GM12878 (cell line): ENCODE data around the gene CCND2. TPM values are rescaled to one million over a fixed set of nuclear protein-coding genes. Genes with fewer than 3 reads are reported as not detected.
A peak's percentile ranks its signal among the peaks of the same experiment; 100 is the strongest.

ENCODE experiments used
- CBX3 ChIP-seq: fragments of 200-600 bp; sonication (generic); IDR thresholded peaks from 2 replicates; pipeline ENCODE4 v1.6.1; 2016; ENCODE audit warnings: low read depth, borderline replicate concordance
- EGR1 ChIP-seq, 2 experiments: IDR thresholded peaks; 1 replicate in 1 of 2; 2 replicates in 1 of 2; pipeline ENCODE4 v1.6.1; 2011 to 2012; ENCODE audit warnings: low read depth in 2 of 2, low read length in 2 of 2, borderline replicate concordance in 1 of 2, mild to moderate bottlenecking in 1 of 2, moderate library complexity in 1 of 2
- JUND ChIP-seq: IDR thresholded peaks from 2 replicates; pipeline ENCODE4 v1.6.1; 2012; ENCODE audit warnings: low read depth, mild to moderate bottlenecking, low read length, improper control_type of control experiment, moderate library complexity
- KLF5 ChIP-seq: fragments of 450-650 bp; IDR thresholded peaks from 2 replicates; pipeline ENCODE4 v1.6.1; 2014; ENCODE audit warnings: mild to moderate bottlenecking; ENCODE audit not compliant: partially characterized antibody
- LARP7 ChIP-seq: fragments of 450-650 bp; IDR thresholded peaks from 2 replicates; pipeline ENCODE4 v1.6.1; 2017; ENCODE audit warnings: mild to moderate bottlenecking
- MXI1 ChIP-seq: fragments of 150-350 bp; IDR thresholded peaks from 2 replicates; pipeline ENCODE4 v1.6.1; 2011; ENCODE audit warnings: low read depth, mild to moderate bottlenecking, inconsistent platforms, low read length, improper control_type of control experiment
- MYC ChIP-seq: IDR thresholded peaks from 2 replicates; pipeline ENCODE4 v1.6.1; 2011; ENCODE audit warnings: mild to moderate bottlenecking, low read length, moderate library complexity, inconsistent platforms; ENCODE audit not compliant: insufficient read depth, insufficient replicate concordance, insufficient read length, severe bottlenecking
- PAX5 ChIP-seq: IDR thresholded peaks from 2 replicates; pipeline ENCODE4 v1.6.1; 2011; ENCODE audit warnings: low read depth, low read length, borderline replicate concordance
- PAX8 ChIP-seq: fragments of 450-650 bp; IDR thresholded peaks from 2 replicates; pipeline ENCODE4 v1.6.1; 2017; ENCODE audit warnings: mild to moderate bottlenecking, moderate library complexity
- RAD51 ChIP-seq: fragments of 450-650 bp; IDR thresholded peaks from 2 replicates; pipeline ENCODE4 v1.6.1; 2016; ENCODE audit warnings: moderate library complexity, mild to moderate bottlenecking, inconsistent platforms
- SIX5 ChIP-seq: IDR thresholded peaks from 2 replicates; pipeline ENCODE4 v1.6.1; 2011; ENCODE audit warnings: mild to moderate bottlenecking, low read depth, low read length, moderate library complexity; ENCODE audit not compliant: severe bottlenecking
- SP1 ChIP-seq: IDR thresholded peaks from one replicate; pipeline ENCODE4 v1.6.1; 2011; ENCODE audit warnings: low read depth, low read length
- TCF7 ChIP-seq: IDR thresholded peaks from 2 replicates; pipeline ENCODE4 v1.6.1; 2014; ENCODE audit warnings: antibody characterized with exemption, borderline replicate concordance
- ZNF384 ChIP-seq: IDR thresholded peaks from 2 replicates; pipeline ENCODE4 v1.6.1; 2012; ENCODE audit warnings: low read depth, mild to moderate bottlenecking, low read length, improper control_type of control experiment, borderline replicate concordance
- polyA plus RNA-seq, 11 experiments: library from polyadenylated mRNA; depleted of rRNA in 4 of 11; unstranded in 6 of 11; stranded (reverse) in 5 of 11; fragments of >200 nt; fragmentation: Nextera tagmentation in 4 of 11; fragmentation: Illumina TruSeq in 1 of 11; extraction: Ambion mirVana in 4 of 11; extraction: Trizol in 1 of 11; gene quantifications; 1 replicate in 1 of 11; 2 replicates in 10 of 11; pipeline versions ENCODE4 v1.2.1 to v1.2.3, GENCODE V29; 2011 to 2016; ENCODE audit warnings: inconsistent platforms in 2 of 11, missing spikeins in 2 of 11, low read depth in 1 of 11
- total RNA-seq, 4 experiments: library from RNA; depleted of rRNA in 3 of 4; stranded (reverse); fragments of >200 nt in 3 of 4; fragmentation: Illumina TruSeq in 1 of 4; extraction: Trizol in 1 of 4; gene quantifications; 2 replicates each; pipeline versions ENCODE4 v1.2.1 to v1.2.3, GENCODE V29; 2013 to 2021
- TF ChIP-seq, protein P1 (sequence below): IDR thresholded peaks from 2 replicates; pipeline ENCODE4 v1.6.1; 2012; ENCODE audit warnings: low read length, inconsistent platforms
- TF ChIP-seq, protein P2 (sequence below): fragments of 450-650 bp; IDR thresholded peaks from 2 replicates; pipeline ENCODE4 v1.6.1; 2016; ENCODE audit warnings: mild to moderate bottlenecking, moderate library complexity, borderline replicate concordance
- TF ChIP-seq, protein P3 (sequence below): fragments of 450-650 bp; IDR thresholded peaks from 2 replicates; pipeline ENCODE4 v1.6.1; 2014; ENCODE audit warnings: mild to moderate bottlenecking
- TF ChIP-seq, protein P4 (sequence below): fragments of 450-650 bp; conservative IDR thresholded peaks from 2 replicates; pipeline ENCODE4 v1.6.1; 2017; ENCODE audit warnings: mild to moderate bottlenecking, moderate library complexity
- TF ChIP-seq, protein P5 (sequence below): fragments of 450-650 bp; IDR thresholded peaks from 2 replicates; pipeline ENCODE4 v1.6.1; 2017; ENCODE audit warnings: low read depth, mild to moderate bottlenecking, moderate library complexity

Gene CCND2
- total and polyA plus RNA-seq, 10 of the 15 experiments (the other 5 are each of a cell fraction or from before 2014, with no cell fraction given): 30.1 to 263 (median 152) TPM

DNA sequence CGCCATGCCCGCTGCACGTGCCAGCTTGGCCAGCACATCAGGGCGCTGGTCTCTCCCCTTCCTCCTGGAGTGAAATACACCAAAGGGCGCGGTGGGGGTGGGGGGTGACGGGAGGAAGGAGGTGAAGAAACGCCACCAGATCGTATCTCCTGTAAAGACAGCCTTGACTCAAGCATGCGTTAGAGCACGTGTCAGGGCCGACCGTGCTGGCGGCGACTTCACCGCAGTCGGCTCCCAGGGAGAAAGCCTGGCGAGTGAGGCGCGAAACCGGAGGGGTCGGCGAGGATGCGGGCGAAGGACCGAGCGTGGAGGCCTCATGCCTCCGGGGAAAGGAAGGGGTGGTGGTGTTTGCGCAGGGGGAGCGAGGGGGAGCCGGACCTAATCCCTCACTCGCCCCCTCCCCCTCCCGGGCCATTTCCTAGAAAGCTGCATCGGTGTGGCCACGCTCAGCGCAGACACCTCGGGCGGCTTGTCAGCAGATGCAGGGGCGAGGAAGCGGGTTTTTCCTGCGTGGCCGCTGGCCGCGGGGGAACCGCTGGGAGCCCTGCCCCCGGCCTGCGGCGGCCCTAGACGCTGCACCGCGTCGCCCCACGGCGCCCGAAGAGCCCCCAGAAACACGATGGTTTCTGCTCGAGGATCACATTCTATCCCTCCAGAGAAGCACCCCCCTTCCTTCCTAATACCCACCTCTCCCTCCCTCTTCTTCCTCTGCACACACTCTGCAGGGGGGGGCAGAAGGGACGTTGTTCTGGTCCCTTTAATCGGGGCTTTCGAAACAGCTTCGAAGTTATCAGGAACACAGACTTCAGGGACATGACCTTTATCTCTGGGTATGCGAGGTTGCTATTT, 914 bp upstream of the CCND2 start (continued):
- TF ChIP-seq, protein P1, sequence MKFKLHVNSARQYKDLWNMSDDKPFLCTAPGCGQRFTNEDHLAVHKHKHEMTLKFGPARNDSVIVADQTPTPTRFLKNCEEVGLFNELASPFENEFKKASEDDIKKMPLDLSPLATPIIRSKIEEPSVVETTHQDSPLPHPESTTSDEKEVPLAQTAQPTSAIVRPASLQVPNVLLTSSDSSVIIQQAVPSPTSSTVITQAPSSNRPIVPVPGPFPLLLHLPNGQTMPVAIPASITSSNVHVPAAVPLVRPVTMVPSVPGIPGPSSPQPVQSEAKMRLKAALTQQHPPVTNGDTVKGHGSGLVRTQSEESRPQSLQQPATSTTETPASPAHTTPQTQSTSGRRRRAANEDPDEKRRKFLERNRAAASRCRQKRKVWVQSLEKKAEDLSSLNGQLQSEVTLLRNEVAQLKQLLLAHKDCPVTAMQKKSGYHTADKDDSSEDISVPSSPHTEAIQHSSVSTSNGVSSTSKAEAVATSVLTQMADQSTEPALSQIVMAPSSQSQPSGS: no peak
- TF ChIP-seq, protein P2, sequence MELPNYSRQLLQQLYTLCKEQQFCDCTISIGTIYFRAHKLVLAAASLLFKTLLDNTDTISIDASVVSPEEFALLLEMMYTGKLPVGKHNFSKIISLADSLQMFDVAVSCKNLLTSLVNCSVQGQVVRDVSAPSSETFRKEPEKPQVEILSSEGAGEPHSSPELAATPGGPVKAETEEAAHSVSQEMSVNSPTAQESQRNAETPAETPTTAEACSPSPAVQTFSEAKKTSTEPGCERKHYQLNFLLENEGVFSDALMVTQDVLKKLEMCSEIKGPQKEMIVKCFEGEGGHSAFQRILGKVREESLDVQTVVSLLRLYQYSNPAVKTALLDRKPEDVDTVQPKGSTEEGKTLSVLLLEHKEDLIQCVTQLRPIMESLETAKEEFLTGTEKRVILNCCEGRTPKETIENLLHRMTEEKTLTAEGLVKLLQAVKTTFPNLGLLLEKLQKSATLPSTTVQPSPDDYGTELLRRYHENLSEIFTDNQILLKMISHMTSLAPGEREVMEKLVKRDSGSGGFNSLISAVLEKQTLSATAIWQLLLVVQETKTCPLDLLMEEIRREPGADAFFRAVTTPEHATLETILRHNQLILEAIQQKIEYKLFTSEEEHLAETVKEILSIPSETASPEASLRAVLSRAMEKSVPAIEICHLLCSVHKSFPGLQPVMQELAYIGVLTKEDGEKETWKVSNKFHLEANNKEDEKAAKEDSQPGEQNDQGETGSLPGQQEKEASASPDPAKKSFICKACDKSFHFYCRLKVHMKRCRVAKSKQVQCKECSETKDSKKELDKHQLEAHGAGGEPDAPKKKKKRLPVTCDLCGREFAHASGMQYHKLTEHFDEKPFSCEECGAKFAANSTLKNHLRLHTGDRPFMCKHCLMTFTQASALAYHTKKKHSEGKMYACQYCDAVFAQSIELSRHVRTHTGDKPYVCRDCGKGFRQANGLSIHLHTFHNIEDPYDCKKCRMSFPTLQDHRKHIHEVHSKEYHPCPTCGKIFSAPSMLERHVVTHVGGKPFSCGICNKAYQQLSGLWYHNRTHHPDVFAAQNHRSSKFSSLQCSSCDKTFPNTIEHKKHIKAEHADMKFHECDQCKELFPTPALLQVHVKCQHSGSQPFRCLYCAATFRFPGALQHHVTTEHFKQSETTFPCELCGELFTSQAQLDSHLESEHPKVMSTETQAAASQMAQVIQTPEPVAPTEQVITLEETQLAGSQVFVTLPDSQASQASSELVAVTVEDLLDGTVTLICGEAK: no peak
- peak; percentile 34 for TF ChIP-seq SP1
- TF ChIP-seq, protein P3, sequence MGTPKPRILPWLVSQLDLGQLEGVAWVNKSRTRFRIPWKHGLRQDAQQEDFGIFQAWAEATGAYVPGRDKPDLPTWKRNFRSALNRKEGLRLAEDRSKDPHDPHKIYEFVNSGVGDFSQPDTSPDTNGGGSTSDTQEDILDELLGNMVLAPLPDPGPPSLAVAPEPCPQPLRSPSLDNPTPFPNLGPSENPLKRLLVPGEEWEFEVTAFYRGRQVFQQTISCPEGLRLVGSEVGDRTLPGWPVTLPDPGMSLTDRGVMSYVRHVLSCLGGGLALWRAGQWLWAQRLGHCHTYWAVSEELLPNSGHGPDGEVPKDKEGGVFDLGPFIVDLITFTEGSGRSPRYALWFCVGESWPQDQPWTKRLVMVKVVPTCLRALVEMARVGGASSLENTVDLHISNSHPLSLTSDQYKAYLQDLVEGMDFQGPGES: no peak
- TF ChIP-seq PAX8: no peak
- TF ChIP-seq ZNF384: 0 out of 2 replicates have a peak, but pooled peaks have one; percentile 26
- TF ChIP-seq LARP7: peak; percentile 79
- 0 out of 2 replicates have a peak, but pooled peaks have one; percentile 34 for TF ChIP-seq RAD51
- TF ChIP-seq EGR1 (IDR thresholded peaks at IDR 0.05; ENCODE audit: borderline replicate concordance in 1 of 2, low read depth in 2 of 2, low read length in 2 of 2): 0 out of 3 replicates have a peak, but pooled peaks of 1 of the 2 experiments have one; percentile 22
- no peak for TF ChIP-seq TCF7
- no peak for TF ChIP-seq SIX5
- TF ChIP-seq PAX5: no peak
- peak; percentile 75 for TF ChIP-seq MXI1
- TF ChIP-seq, protein P4, sequence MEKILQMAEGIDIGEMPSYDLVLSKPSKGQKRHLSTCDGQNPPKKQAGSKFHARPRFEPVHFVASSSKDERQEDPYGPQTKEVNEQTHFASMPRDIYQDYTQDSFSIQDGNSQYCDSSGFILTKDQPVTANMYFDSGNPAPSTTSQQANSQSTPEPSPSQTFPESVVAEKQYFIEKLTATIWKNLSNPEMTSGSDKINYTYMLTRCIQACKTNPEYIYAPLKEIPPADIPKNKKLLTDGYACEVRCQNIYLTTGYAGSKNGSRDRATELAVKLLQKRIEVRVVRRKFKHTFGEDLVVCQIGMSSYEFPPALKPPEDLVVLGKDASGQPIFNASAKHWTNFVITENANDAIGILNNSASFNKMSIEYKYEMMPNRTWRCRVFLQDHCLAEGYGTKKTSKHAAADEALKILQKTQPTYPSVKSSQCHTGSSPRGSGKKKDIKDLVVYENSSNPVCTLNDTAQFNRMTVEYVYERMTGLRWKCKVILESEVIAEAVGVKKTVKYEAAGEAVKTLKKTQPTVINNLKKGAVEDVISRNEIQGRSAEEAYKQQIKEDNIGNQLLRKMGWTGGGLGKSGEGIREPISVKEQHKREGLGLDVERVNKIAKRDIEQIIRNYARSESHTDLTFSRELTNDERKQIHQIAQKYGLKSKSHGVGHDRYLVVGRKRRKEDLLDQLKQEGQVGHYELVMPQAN: peak; percentile 80
- TF ChIP-seq CBX3: no peak
- no peak for TF ChIP-seq JUND
- TF ChIP-seq, protein P5, sequence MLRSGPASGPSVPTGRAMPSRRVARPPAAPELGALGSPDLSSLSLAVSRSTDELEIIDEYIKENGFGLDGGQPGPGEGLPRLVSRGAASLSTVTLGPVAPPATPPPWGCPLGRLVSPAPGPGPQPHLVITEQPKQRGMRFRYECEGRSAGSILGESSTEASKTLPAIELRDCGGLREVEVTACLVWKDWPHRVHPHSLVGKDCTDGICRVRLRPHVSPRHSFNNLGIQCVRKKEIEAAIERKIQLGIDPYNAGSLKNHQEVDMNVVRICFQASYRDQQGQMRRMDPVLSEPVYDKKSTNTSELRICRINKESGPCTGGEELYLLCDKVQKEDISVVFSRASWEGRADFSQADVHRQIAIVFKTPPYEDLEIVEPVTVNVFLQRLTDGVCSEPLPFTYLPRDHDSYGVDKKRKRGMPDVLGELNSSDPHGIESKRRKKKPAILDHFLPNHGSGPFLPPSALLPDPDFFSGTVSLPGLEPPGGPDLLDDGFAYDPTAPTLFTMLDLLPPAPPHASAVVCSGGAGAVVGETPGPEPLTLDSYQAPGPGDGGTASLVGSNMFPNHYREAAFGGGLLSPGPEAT: no peak
- no peak for TF ChIP-seq KLF5
- TF ChIP-seq MYC: peak; percentile 81
